Measurements from ENCODE around the gene FRZB.

GRCh38 chr2:182860858-182861257 lies 5.6 kb downstream of the FRZB start:
- TF ChIP-seq CTCF (IDR thresholded peaks at IDR 0.05; ENCODE audit: low read length) = no peak
- no peak for TF ChIP-seq EZH2 (IDR thresholded peaks at IDR 0.05; ENCODE audit: borderline replicate concordance, low read length)

All from OCI-LY1 (cell line).